ENCODE results near the gene TLCD3A.
"Not testable (repeated sequence)": the region's sequence is repeated elsewhere in the genome, so short reads cannot be mapped to it uniquely, and the experiment has no call there.

Gene TLCD3A

GRCh38 chr17:749359-749758 lies 17.0 kb downstream of the TLCD3A start:
- DNase-seq (ENCODE audit: low read depth) = not testable (repeated sequence)

- no peak for DNase-seq (ENCODE audit: low read depth)
These were observed 18.1 kb downstream of the TLCD3A start for GRCh38 chr17:750431-751037.

DNA sequence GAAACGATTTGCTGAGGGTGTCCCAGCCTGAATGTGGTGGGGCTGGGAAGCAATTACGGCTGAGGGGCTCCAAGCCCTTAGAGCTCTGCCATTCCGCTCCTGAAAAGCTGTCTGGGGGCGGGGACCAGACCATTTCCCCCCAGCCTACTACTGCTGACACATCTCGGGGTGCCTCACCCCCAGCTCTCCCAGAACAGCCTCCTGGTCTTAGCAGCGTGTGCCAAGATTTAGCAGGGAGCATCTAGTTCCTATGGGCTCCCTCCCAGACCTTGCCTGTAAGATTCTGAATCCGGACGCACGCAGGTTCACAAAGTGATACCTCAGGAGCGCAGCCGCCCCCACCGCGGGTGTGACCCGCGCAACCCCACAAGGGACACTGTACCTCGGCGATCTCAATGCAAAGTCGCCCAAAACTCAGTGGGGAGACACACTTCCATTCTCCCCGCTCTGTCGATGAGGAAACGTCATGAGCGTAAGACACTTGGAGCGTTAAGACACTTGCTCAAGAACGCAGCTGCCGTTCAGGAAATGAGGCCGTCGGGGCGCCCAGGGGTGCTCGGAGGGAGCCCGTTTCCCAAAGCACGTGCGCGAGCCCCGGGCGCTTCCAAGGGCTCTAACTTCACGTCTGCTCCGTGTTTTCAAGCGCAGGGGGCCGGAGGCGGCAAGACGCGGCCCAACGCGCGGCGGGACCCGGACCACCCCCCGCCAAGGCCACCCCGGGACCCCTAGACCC lies 19.0 kb downstream of the TLCD3A start:
- peak; percentile 28 for DNase-seq (ENCODE audit: low read depth)

DNA sequence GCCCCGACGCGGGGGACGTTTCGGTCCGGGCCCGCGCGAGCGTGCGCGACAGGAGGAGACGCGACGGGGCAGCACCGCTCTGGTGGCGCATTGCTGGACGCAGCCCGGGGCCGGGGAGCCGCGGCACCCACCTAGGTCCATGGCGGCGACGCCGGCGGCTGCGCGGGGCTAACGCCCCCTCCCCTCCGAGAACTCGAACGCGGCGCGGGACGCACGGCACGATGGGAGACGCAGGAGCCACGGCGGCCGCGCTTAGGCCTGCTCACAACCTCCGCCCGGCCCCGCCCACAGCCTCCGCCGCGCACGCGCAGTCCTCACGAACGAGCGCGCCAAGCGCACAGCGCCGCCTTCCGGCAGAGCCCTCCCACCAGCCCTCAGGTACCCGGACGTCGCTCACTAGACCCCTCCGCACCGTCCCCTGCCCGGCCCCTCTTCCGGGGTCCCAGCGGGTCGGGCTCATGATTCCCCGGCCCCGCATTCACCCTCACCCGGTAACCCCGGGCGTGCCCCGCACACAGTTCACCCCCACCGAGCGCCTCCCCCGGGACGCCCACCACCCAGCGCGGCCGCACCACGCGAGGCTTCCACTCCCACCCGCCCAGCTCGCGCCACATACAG lies 19.7 kb downstream of the TLCD3A start, which contains the start of gene GEMIN4:
GEMIN4 (minus strand) TSS at position 263 of the 618 bp plus-strand sequence; CDS start at position 141, 122 bp downstream.
- DNase-seq (ENCODE audit: low read depth) = peak; percentile 98

- no peak for DNase-seq (ENCODE audit: low read depth)
These were observed 20.3 kb downstream of the TLCD3A start for GRCh38 chr17:752620-753219.

DNA sequence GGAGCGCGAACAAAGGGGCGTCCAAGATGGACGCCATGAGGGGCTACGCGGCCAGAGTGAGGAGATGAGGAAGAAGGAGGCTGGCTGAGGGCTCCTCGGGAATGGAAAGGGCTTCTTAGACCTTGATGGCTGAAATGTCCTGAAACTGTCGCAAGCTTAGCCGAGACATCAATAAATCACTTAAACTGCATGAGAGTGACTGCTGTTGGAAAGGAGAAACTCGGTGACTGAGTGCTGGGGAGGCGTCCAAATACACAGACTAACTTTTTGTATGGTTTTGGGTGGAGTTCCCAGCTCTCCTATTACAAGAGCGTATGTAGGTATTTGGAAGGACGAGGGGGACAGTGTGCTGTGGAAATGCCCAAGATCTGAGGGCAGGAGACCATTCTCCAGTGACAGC lies 21.0 kb downstream of the TLCD3A start:
- no peak for DNase-seq (ENCODE audit: low read depth)

GRCh38 chr17:755319-755961 lies 23.0 kb downstream of the TLCD3A start:
- DNase-seq (ENCODE audit: low read depth) = not testable (repeated sequence)

- DNase-seq (ENCODE audit: low read depth) = not testable (repeated sequence)
These were observed 23.7 kb downstream of the TLCD3A start for GRCh38 chr17:756010-756567.

DNA sequence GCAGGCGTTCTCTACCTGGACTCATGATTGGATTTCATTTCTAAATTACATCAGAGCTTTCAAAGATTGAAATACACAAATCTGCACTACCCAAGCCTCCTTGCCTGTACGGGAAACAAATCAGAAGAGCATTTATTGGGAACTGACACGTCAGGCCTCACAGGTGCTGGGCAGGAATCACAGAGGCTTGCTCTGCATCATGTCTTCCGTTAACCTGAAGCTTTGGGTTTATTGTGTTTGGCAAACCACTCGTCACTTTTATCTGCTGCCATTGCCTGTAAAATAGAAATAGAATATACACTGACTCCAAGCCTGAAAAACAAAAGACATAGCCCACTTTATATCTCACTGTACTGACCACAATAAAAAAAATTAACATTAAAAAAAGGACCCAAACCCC lies 27.6 kb downstream of the TLCD3A start:
- DNase-seq (ENCODE audit: low read depth) = no peak

GRCh38 chr17:760371-760770 lies 28.0 kb downstream of the TLCD3A start:
- no peak for DNase-seq (ENCODE audit: low read depth)

DNA sequence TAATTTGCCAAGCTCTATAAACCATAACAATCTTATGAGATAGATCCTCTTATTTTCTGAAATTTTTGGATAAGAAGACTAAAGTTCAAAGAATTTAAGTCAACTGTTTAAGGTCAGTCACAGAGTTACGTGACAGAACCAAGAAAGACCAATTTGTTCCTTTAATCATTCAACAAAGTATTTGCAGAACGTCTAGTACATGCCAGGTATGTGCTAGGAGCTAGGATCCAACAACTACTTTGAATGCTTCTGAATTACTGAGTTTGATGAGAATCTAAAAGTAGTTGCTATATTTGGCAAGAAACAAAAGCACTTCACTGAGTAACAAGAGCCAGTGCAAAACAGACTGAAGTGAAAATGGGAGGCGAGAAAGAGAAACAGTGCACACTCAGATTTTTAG lies 34.7 kb downstream of the TLCD3A start:
- no peak for DNase-seq (ENCODE audit: low read depth)

DNA sequence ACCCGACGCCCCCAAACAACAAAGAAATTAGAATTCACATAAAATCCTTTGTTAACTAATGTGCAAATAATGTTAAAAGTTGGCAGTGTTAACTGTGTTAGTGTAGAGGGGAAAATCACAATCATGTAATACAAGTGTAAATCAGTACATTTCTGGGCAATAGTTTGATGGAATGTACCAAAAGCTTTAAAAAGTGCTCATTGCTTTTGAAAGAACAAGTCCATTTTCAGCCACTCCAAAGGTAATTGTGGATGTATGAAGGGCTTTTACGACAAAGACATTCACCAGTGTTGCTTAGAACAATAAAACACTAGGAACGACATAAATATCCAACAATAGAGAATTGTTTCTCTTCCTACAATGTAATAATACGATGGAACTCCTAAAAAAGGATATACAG lies 40.6 kb downstream of the TLCD3A start:
- DNase-seq (ENCODE audit: low read depth) = no peak

GRCh38 chr17:773467-774312 lies 41.3 kb downstream of the TLCD3A start:
- no peak for DNase-seq (ENCODE audit: low read depth)

DNA sequence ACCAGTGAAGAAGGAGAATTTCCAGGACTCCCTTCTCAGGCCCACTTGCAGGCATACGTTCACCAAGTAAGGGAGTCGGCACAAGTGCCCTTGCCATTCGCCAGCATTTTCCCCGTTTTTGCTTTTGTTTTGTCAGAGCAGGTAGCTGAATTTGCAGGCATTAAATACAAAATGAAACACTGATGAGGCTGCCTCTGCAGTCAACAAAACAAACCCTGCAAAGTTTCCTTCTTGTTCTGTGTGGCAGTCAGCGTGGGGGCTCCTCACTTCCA lies 41.9 kb downstream of the TLCD3A start:
- DNase-seq (ENCODE audit: low read depth) = no peak

GRCh38 chr17:778096-778495 lies 45.7 kb downstream of the TLCD3A start:
- DNase-seq (ENCODE audit: low read depth) = no peak

- peak; percentile 92 for DNase-seq (ENCODE audit: low read depth)
These were observed 49.7 kb downstream of the TLCD3A start, which contains the start of the genes GLOD4 and MRM3 for GRCh38 chr17:781805-782731. Gene GLOD4, minus strand, starts transcription at chr17:782280. Its CDS starts 25 bp downstream, at chr17:782255. Gene MRM3, plus strand, starts transcription at chr17:782353. Its CDS starts 26 bp downstream, at chr17:782379.

DNA sequence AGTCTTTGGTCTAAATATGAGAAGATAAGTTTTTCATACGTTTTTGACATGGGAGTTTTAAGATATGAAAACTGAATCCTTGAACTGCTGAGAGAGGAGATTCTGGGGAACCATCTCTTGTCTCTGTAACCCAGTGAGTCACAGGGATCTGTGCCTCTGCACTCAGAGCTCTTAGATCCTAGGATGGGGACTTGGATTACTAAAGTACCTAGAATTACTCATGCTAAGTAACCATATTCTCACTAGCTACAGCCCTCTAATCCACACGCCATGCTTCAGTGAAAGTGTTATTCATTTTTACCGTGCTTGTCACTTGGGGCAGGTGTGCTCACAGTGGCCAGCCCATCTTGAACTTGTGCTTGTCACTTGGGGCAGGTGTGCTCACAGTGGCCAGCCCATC lies 51.7 kb downstream of the TLCD3A start:
- no peak for DNase-seq (ENCODE audit: low read depth)

- not testable (repeated sequence) for DNase-seq (ENCODE audit: low read depth)
These were observed 53.5 kb downstream of the TLCD3A start for GRCh38 chr17:785901-786300.

DNA sequence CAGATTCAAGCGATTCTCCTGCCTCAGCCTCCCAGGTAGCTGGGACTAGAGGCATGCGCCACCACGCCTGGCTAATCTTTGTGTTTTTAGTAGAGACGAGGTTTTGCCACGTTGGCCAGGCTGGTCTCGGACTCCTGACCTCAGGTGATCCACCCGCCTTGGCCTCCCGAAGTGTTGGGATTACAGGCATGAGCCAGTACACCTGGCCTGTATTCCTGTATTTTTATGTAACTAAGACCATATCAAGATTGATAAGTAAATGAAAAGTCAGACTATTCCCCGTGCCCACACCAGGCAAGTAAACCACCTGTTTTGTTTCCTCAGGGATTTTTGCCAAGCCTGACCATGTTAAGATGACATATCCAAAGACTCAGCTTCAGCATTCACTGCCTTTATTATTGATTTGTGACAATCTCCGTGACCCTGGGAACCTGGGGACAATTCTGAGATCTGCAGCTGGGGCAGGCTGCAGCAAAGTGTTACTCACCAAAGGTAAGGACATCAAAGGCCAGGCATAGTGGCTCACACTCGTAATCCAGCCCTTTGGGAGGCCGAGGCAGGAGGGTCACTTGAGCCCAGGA lies 55.3 kb downstream of the TLCD3A start:
- no peak for DNase-seq (ENCODE audit: low read depth)

GRCh38 chr17:788551-788950 lies 56.2 kb downstream of the TLCD3A start:
- DNase-seq (ENCODE audit: low read depth) = no peak
